Neural progenitor cell (in vitro differentiated cells): ENCODE measurements around the gene FAM162B. TPM values are rescaled to one million over a fixed set of nuclear protein-coding genes. Genes with fewer than 3 reads are reported as not detected.
A peak's percentile ranks its signal among the peaks of the same experiment; 100 is the strongest.

Experiments used
- DNase-seq: peaks from one replicate; pipeline ENCODE4 v3.0.0-alpha.2; 2016; ENCODE audit warnings: low spot score
- H2AFZ ChIP-seq: fragments of 200-600 bp; sonication (generic); replicated peaks from 2 replicates; pipeline ENCODE4 v1.6.1; 2016; ENCODE audit warnings: antibody characterized with exemption
- H3F3A ChIP-seq: fragments of 200-600 bp; sonication (generic); 2 replicates; pipeline ENCODE4 v1.6.1; 2016; ENCODE audit warnings: antibody characterized with exemption, low read depth
- H3K27ac ChIP-seq: fragments of 200-600 bp; sonication (generic); 2 replicates; pipeline ENCODE4 v1.5.1; 2016; ENCODE audit warnings: mild to moderate bottlenecking
- H3K27me3 ChIP-seq: fragments of 200-600 bp; sonication (generic); 2 replicates; pipeline ENCODE4 v1.6.1; 2016; ENCODE audit warnings: mild to moderate bottlenecking, moderate library complexity
- H3K36me3 ChIP-seq: fragments of 200-600 bp; sonication (generic); 2 replicates; pipeline ENCODE4 v1.5.1; 2016
- H3K4me1 ChIP-seq: fragments of 200-600 bp; sonication (generic); 2 replicates; pipeline ENCODE4 v1.6.1; 2016; ENCODE audit warnings: mixed run types
- H3K4me2 ChIP-seq: fragments of 200-600 bp; sonication (generic); 2 replicates; pipeline ENCODE4 v1.6.1; 2016
- H3K4me3 ChIP-seq: fragments of 200-600 bp; sonication (generic); 2 replicates; pipeline ENCODE4 v1.5.1; 2016
- H3K79me2 ChIP-seq: fragments of 200-600 bp; sonication (generic); 2 replicates; pipeline ENCODE4 v1.6.1; 2016; ENCODE audit warnings: low read depth
- H3K9ac ChIP-seq: fragments of 200-600 bp; sonication (generic); 2 replicates; pipeline ENCODE4 v1.6.1; 2016
- H3K9me3 ChIP-seq: fragments of 200-600 bp; sonication (generic); 2 replicates; pipeline ENCODE4 v1.5.1; 2016; ENCODE audit warnings: low read depth
- H4K20me1 ChIP-seq: fragments of 200-600 bp; sonication (generic); 2 replicates; pipeline ENCODE4 v1.6.1; 2016; ENCODE audit warnings: low read depth
- H3K27ac Mint-ChIP-seq: 3 replicates; pipeline ENCODE4 v1.8.0; 2021; ENCODE audit warnings: mixed read lengths
- H3K27me3 Mint-ChIP-seq: 2 replicates; pipeline ENCODE4 v1.8.0; 2022; ENCODE audit warnings: low read depth, mild to moderate bottlenecking, inconsistent platforms, moderate library complexity, mixed read lengths; ENCODE audit not compliant: insufficient read depth
- H3K36me3 Mint-ChIP-seq: 3 replicates; pipeline ENCODE4 v1.8.0; 2021; ENCODE audit warnings: mixed read lengths
- H3K4me1 Mint-ChIP-seq: 3 replicates; pipeline ENCODE4 v1.8.0; 2021; ENCODE audit warnings: mixed read lengths
- H3K4me3 Mint-ChIP-seq: 3 replicates; pipeline ENCODE4 v1.8.0; 2021; ENCODE audit warnings: mild to moderate bottlenecking, moderate library complexity, mixed read lengths
- H3K9me3 Mint-ChIP-seq: 3 replicates; pipeline ENCODE4 v1.8.0; 2020; ENCODE audit warnings: mixed read lengths
- EZH2 ChIP-seq: fragments of 200-600 bp; sonication (generic); IDR thresholded peaks from 2 replicates; pipeline ENCODE4 v1.6.1; 2017; ENCODE audit warnings: antibody characterized with exemption, mild to moderate bottlenecking, moderate library complexity
- EZH2phosphoT487 ChIP-seq: fragments of 200-600 bp; sonication (generic); IDR thresholded peaks from 2 replicates; pipeline ENCODE4 v1.6.1; 2017; ENCODE audit warnings: antibody characterized with exemption
- total RNA-seq: library from RNA; depleted of rRNA; stranded (reverse); fragments of >200 nt; gene quantifications from 2 replicates; pipeline ENCODE4 v1.2.3, GENCODE V29; 2015; ENCODE audit warnings: low replicate concordance
- TF ChIP-seq, protein P1 (sequence below): fragments of 200-600 bp; sonication (generic); IDR thresholded peaks from 2 replicates; pipeline ENCODE4 v1.5.1; 2017; ENCODE audit warnings: antibody characterized with exemption, mild to moderate bottlenecking

Gene FAM162B
- total RNA-seq, 1 donor from 2014 or later, result 0.28 TPM

- peaks cover 51% of the 10 kb centered on the region for H3K27me3 ChIP-seq
- H4K20me1 ChIP-seq, result no peaks in the 10 kb centered on the region
- Mint-ChIP-seq H3K27me3 (peaks cover 23% of the 10 kb centered on the region), H3K9me3 (no peaks in the 10 kb centered on the region), H3K4me3 (no peak overlapping the region), H3K4me1 (peaks cover 6% of the 10 kb centered on the region), H3K27ac (no peak overlapping the region), H3K36me3 (no peaks in the 10 kb centered on the region)
- H2AFZ ChIP-seq, result no peak overlapping the region
- H3K79me2 ChIP-seq, result no peaks in the 10 kb centered on the region
- no peaks in the 10 kb centered on the region for H3K9me3 ChIP-seq
- TF ChIP-seq EZH2phosphoT487, result no peak
- TF ChIP-seq EZH2, result no peak
- TF ChIP-seq, protein P1, sequence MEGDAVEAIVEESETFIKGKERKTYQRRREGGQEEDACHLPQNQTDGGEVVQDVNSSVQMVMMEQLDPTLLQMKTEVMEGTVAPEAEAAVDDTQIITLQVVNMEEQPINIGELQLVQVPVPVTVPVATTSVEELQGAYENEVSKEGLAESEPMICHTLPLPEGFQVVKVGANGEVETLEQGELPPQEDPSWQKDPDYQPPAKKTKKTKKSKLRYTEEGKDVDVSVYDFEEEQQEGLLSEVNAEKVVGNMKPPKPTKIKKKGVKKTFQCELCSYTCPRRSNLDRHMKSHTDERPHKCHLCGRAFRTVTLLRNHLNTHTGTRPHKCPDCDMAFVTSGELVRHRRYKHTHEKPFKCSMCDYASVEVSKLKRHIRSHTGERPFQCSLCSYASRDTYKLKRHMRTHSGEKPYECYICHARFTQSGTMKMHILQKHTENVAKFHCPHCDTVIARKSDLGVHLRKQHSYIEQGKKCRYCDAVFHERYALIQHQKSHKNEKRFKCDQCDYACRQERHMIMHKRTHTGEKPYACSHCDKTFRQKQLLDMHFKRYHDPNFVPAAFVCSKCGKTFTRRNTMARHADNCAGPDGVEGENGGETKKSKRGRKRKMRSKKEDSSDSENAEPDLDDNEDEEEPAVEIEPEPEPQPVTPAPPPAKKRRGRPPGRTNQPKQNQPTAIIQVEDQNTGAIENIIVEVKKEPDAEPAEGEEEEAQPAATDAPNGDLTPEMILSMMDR, result no peak
- H3K4me3 ChIP-seq, result no peak overlapping the region
- peaks cover 11% of the 10 kb centered on the region for H3F3A ChIP-seq
- no peaks in the 10 kb centered on the region for H3K36me3 ChIP-seq
- H3K4me2 ChIP-seq, result no peak overlapping the region
- H3K9ac ChIP-seq, result no peak overlapping the region
- no peaks in the 10 kb centered on the region for H3K4me1 ChIP-seq
- DNase-seq, result no peak
- H3K27ac ChIP-seq, result no peak overlapping the region
Measured at GRCh38 chr6:116767715-116768114, 2.2 kb upstream of the FAM162B start.

DNA sequence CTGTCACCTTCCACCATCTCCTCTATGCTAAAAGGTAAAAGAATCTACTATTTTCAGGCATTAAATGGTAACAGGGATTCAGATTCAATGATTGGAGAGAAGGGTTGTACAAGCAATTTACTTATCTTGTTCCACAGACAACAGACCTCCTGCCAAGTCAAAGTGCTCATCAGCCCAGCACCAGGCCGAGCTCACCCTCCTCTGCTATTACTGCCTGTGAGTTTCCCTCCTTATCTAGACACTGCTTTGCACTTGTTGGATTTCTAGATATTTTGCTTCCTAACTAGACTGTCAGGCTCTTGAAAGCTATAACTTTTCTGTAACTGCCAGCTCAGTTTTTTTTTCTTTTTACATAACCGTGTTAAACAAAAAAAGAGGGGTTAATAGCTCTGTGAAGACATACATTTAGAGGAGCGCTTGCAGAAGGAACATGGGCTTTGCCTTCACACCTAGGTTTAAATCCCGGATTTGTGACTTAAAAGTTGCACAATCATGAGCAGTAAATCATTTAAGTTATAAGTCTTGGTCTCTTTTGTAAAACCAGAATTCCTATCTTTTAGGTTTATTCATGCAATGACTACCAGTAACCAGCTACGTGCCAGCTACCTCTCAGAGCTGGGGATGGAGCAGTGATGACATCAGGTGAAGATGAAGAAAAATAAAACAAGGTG lies 1.1 kb upstream of the FAM162B start:
- Mint-ChIP-seq H3K4me3 (peak overlapping the region; percentile 90), H3K27ac (no peak overlapping the region), H3K9me3 (no peaks in the 10 kb centered on the region), H3K4me1 (peaks cover 6% of the 10 kb centered on the region), H3K36me3 (no peaks in the 10 kb centered on the region), H3K27me3 (peaks cover 23% of the 10 kb centered on the region)
- no peak overlapping the region for H3K4me2 ChIP-seq
- H2AFZ ChIP-seq, result no peak overlapping the region
- no peaks in the 10 kb centered on the region for H3K9me3 ChIP-seq
- DNase-seq, result no peak
- H3K27me3 ChIP-seq, result peaks cover 62% of the 10 kb centered on the region
- TF ChIP-seq, protein P1, result no peak
- TF ChIP-seq EZH2phosphoT487, result no peak
- no peak for TF ChIP-seq EZH2
- no peak overlapping the region for H3K27ac ChIP-seq
- H3K79me2 ChIP-seq, result no peaks in the 10 kb centered on the region
- H3F3A ChIP-seq, result peaks cover 11% of the 10 kb centered on the region
- H3K4me3 ChIP-seq, result no peak overlapping the region
- H4K20me1 ChIP-seq, result no peaks in the 10 kb centered on the region
- H3K36me3 ChIP-seq, result no peaks in the 10 kb centered on the region
- no peak overlapping the region for H3K9ac ChIP-seq
- H3K4me1 ChIP-seq, result no peaks in the 10 kb centered on the region

DNA sequence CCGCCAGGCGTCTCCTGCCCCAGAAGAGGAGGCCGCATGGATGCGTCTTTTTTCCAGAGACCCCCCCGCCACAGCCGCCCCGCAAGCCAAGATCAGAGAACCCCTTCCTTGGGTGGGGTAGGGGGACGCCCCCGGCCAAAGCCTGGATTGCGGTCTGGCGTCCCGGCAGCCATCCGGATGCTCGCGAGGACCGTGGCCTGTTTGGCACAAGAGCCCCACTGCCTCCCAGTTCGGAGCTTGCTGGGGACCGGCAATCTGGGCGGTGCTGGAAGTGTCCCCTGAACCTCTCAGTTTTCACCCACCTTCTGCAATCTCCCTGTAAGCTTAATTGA lies 924 bp downstream of the FAM162B start:
- no peak for DNase-seq
- Histone ChIP-seq H3K4me1 (no peaks in the 10 kb centered on the region), H3K79me2 (no peaks in the 10 kb centered on the region), H3K4me2 (peak overlapping the region; percentile 77), H3K27me3 (peaks cover 63% of the 10 kb centered on the region), H4K20me1 (no peaks in the 10 kb centered on the region), H2AFZ (peak overlapping the region; percentile 96), H3K27ac (no peak overlapping the region), H3K4me3 (peak overlapping the region; percentile 48), H3F3A (peaks cover 11% of the 10 kb centered on the region), H3K36me3 (no peaks in the 10 kb centered on the region), H3K9me3 (no peaks in the 10 kb centered on the region), H3K9ac (no peak overlapping the region)
- Mint-ChIP-seq H3K9me3 (no peaks in the 10 kb centered on the region), H3K27me3 (peaks cover 23% of the 10 kb centered on the region), H3K36me3 (no peaks in the 10 kb centered on the region), H3K4me1 (peaks cover 6% of the 10 kb centered on the region), H3K4me3 (peak overlapping the region; percentile 83), H3K27ac (no peak overlapping the region)
- TF ChIP-seq, protein P1, result peak; percentile 14
- no peak for TF ChIP-seq EZH2phosphoT487
